DMS53 treated with DMSO at 0.1 percent for 48 hours (cell line): ENCODE measurements around the gene ADCY1.

Source experiments
- DNase-seq: peaks from one replicate; lab custom pipeline; 2025; ENCODE audit not compliant: unreplicated experiment; lab: John Stamatoyannopoulos, UW

Gene ADCY1

DNA sequence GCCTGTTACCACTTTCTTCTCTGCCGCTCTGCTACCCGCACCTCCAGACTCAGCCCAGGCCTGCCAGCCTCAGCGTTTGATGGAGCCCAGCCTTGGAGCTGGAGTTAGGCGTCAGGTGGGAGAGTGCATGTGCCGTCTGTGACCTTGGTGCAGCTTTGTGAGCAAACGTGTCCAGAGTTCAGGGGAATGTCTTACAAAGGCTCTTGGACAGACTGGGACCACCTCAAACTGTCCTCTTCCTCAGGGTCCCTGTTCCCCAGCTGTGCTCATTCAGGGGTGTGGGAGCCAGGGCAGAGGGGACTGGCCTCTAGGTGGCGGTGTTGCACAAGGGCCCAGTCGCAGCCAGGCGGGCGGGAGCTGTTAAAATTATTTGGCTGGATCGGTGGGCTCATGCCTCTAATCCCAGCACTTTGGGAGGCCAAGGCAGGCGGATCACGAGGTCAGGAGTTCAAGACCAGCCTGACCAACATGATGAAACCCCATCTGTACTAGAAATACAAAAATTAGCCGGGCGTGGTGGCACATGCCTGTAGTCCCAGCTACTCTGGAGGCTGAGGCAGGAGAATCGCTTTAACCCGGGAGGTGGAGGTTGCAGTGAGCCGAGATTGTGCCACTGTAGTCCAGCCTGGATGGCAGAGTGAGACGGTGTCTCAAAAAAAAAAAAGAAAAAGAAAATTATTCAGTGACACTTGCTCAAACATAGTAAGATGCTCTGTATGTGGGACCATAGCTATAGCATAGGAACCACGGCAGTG, 89.2 kb downstream of the ADCY1 start:
- peak; percentile 4 for DNase-seq

DNA sequence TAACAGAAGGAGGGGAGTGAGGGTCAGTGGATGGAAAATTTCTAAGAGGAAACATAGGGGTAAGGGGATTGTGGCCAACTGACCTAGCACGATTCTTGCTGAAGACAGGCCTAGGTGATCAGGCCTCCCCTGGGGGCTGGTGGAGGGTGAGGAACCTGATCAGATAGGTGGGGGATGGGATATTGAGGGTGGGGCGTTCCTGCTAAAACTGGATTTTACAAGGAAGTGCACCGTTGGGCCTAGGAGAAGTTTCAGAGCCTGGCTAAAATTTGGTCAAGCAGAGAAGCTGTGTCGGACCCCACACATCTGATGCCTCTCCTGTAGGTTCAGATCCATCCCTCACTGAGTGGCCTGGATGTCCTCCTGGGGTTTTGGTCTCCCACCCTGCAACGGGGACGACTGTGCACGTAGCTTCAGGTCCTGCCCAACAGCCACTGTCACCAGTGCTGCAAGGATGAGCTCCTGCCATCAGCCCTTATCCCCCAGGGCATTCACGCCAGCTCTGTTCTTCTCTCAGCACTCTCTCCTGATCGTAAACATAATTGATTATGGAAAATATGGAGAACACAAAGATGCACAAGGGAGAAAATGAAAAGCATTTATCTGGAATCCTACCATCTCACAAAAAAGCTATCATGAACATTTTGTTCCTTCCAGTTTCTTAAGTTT, 89.9 kb downstream of the ADCY1 start:
- no peak for DNase-seq

DNA sequence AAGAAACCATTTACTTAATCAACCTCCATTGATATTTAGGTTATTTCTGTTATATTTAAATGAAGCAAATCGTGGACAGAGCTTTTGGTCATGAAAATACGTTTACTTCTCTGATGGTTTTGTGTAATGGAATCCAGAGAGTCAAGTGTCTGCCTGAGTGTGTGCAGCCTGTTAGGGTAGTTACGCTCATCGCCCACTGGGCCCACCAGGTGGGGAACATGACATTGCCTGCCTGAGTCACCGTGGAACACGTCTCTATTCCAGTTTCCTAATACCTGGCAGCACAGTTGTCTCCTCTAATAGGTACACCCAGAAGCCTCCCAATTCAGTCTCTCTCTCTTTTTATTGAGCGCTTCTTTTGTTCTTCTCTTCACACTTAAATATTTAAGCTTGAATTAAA, 91.0 kb downstream of the ADCY1 start:
- no peak for DNase-seq

DNA sequence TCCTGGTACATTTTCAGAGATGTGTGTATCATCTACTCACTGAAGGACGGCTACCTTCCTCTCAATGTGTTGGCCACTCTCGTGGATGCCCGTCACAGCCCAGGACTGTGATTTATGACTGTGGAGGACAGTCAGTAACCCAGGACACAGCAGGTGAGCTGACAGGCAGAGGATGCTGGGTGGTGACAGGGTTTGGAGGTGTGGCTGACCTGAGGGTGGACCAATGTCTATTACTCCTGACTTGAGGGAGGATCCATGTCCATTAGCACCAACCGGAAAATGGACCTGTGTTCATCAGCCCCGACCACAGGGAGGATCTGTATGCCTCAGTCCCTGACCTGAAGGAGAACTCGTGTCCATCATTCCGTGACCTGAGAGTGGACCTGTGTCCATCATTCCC, 96.1 kb downstream of the ADCY1 start:
- DNase-seq: no peak

DNA sequence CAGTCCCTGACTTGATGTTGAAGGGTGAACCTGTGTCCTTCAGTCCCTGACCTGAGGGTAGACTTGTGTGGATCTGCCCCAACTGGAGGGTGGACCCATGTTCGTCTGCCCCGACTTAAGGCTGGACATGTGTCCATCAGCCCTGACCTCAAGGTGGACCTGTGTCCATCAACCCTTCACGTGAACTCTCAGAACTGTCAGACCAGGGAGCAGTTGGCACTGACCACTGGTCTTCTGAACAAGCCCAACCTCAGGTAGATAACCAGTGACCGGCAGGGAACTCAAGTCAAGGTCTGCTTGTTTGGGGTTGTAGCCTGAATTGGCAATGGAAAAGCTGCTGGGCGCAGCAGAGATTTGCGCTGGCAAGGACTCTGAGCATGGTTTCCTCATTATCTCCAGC, 96.5 kb downstream of the ADCY1 start:
- no peak for DNase-seq

DNA sequence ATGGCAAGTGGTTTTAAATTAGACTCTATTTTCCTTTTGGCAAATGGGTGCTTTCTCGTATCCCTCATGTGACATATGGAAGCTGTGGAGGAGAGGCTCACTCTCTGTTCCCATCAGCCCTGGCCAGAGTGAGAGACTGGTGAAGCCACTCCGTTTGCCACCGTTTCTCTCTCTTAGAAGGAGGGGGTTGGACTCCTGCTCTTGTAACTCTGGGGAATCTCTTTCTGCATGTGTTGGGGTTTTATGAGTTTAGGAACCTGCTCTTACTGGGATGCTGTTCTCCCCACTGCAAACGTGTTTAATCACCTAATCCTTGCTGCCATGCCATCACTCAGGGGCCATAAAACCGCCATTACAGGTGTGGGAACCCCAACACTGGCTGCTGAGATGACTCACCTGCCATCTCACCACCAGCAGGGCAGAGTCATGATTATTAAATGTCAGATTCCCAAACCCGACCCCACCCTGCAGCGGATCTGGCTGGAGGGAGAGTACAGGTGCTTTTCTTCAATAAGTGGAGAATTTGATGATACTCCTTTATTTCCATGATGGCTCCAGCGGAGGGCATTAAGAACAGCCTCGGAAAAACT, 103.2 kb downstream of the ADCY1 start:
- DNase-seq: no peak

DNA sequence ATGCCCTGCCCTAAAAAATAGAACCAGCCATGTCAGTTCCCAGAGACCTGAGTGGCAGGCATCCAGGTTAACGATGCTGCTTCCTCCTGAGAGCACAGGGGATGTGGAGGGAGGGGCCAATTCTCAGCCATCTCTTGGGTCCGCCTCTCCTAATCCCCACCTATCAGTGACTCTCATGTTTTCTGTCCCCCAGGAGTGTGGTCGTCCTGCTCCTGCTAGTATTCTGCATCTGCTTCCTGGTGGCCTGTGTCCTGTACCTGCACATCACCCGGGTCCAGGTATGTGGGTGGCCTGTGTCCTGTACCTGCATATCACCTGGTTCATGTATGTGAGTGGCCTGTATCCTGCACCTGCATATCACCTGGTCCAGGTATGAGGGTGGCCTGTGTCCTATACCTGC, 105.3 kb downstream of the ADCY1 start:
- DNase-seq: no peak

DNA sequence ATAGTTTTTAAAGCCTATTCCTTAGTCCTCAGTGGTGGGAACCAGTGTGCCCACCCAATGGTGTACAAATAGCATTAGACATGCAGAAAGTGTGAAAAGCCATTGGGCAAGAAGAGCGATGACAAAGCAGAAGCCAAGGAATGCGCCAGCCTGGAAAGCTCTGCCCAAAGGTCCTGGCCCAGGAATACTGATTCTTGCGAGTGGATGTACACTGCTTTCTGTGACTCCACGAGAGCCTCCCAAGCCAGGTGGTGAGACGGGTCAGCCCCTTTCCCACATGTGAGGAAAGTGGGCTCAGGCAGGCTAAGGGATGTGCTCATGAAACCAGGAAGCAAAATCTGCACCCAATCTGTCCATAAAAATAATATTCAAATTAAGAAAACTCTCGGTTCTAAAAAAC, 106.6 kb downstream of the ADCY1 start:
- no peak for DNase-seq

DNA sequence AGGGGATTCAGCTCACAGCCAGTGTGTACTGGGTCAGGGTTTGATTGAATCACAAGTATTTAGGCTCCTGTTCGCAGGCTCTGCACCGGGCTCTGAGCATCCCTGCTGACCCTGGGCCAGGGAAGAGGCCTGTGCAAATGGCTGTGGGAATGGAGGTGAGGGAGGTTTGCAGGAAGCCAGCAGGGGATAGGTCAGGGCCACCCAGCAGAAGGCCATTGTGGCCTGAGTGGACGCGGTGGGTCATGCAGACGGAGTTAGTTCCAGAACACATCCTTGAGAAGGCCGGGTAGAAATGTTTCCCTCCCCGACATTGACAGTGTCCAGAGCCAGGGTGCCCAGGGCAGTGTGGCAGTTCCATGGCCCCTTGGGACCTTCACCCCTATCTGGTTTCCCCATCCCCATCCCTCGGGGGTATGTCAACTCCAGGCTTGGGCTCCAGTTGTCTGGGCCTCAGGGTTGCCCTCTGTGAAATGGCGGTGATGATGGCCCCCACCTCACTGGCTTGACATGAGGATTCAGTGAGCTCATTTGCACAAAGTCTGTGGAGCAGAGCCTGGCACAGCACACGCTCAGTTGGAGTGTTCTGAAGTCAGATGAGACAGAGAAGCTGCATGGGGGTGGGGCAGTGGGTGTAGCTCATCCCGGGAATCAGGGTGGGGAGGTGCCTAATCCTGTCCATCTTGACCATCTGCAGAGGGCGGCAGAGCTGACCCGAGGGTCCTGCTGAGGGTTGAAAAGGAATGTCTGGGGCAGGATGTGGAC, 107.6 kb downstream of the ADCY1 start:
- DNase-seq: no peak

DNA sequence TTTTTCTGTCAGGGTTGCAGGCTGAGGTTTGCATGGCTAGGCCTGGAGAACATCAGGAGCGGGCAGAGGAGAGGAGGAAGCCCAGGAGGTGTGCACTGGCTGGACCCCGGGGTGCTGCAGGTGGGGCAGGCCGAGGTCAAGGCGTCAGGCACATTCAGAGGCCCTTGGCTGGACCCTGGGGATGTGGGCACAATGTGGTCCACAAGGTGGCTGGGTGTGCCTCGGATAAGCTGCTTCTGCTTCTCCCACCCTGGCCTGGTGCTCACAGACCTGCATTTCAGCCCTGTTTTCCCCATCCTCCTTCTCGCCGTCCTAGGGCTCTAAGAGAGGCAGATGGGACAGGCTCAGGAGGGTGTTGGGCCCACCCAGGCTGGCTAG, 108.2 kb downstream of the ADCY1 start:
- no peak for DNase-seq

DNA sequence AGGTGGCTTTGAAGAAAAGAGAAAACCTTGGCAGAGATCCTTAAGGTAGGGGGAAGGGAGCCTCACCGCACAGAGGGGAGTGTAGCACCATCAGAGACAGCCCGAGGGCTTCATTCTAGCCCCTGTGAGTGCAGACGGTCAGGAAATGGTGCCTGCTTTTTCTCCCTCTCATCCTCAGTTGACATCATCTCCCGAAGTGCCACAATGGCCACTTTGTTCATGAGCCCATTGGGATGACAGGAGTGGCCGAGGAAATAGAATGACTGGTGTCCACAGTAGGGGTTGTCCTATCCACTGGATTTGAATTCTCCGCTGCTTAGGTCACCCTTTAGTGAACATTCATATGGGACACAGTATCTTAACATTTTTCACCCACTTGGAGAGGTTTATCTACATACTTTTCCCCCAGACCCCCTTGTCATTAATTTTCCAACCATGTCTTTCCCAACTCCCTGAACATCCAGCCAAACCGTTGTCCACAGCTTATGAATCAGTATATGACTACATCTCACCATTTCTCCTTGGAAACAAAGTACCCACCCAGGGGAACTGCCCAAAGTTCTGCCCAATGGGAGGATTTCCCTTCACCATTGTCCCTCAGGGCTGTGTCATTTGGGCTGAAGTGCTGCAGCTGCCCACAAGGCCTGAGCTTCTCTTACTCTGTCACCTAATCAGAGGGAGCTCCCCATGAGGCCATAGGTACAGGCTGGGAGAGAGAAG, 108.8 kb downstream of the ADCY1 start:
- no peak for DNase-seq

DNA sequence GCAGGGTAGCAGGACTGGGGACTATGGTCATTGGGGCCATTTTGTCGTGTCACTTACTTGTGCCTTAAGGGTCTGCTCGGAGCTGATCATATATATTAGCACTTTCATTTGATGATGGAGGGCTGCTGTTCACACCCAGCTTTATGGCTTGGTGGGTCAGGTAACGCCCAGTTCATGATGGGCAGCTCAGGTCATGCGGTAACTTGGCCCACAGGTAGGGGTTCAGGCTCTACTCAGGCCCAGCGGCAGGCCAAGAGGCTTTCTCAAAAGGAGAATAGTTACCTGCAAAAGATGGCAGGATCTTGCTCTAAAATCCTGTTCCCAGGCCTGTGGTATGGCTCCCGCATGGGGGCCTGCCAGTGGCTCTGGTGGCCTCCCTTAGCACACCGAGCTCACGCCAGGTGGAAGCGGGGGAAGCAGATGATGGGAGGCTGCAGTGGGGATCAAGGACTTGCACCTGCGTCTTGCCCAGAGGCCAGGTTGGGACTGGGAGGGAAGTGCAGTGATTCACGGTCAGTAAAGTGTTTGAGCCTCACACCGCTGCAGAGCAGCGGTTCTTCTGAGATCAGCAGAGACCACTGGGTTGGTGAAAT, 109.5 kb downstream of the ADCY1 start:
- no peak for DNase-seq

DNA sequence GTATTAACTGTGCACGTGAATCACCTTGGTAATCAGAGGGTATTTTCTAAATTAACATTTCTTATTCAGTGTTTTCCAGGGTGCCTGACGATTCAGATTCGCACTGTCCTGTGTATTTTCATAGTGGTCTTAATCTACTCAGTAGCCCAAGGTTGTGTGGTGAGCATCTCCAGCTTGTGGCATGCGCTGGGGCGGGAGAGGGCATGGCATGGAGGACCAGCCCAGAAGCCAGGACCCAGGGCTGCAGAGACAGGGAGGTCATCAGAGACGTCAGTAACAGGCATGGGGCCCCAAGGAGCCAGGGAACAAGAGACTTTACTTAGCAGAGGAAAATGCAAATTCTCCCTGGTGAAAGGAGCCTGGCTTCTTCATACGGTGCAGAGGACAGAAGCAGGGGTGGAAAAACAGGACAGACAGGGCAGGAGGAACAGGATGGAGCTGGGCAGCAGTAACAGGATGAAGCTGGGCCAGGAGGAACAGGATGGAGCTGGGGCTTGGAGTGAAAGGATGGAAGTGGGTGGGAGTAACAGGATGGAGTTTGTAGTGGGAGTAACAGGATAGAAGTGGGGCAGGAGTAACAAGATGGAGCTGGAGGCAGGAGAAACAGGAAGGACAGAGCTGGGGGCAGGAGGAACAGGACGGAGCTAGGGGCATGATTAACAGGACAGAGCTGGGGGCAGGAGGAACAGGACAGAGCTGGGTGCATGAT, 110.9 kb downstream of the ADCY1 start:
- no peak for DNase-seq

DNA sequence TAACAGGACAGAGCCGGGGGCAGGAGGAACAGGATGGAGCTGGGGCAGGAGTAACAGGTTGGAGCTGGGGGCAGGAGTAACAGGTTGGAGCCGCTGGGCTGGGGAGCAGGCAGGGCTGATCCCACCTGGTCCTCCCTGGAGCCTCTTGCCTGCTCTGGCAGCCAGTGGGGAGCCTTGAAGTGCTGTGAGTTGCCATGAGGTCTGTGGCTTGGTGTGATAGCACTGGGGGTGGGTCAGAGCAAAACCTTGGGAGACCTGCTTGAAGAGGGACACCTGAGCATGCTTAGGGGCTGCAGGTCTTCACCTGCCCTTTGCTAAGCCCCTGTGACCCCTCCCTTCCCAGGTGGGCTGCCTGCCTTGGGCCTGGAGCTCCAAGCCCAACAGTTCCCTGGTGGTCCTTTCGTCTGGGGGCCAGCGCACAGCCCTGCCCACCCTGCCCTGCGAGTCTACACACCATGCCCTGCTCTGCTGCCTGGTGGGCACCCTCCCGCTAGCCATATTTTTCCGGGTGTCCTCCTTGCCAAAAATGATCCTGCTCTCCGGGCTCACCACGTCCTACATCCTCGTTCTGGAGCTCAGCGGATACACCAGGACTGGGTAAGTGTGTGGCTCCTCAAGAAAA, 111.6 kb downstream of the ADCY1 start:
- no peak for DNase-seq

DNA sequence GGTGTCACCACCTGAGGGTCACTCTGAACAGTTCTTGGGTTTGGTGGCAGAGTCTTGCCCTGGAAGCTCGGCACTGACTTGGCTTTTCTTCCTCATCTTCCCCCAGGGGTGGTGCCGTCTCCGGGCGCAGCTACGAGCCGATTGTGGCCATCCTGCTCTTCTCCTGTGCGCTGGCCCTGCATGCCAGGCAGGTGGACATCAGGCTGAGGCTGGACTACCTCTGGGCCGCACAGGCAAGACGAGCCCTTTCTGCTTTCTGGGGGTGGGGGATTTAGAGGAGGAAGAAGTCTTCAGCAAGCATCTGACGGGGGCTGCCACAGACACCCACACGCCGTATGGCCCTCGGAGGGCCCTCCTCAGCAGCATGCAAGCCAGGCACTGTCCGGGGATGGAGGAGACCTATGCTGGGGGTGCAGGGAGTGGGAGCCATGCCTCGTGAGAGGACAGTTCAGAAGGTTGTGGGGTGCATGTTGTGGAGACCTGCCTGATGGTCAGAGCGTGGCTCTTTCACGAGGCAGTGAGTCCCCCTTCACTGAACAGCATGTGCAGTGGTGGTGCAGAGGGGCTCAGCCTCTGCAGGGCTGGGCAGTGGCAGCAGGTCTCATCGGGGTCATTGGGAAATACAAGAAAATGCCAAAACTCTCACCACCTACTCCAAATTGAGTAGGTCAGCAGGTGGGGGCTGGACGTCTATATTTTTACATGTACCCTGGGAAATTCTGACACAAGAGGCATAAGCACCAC, 112.4 kb downstream of the ADCY1 start:
- DNase-seq: no peak

DNA sequence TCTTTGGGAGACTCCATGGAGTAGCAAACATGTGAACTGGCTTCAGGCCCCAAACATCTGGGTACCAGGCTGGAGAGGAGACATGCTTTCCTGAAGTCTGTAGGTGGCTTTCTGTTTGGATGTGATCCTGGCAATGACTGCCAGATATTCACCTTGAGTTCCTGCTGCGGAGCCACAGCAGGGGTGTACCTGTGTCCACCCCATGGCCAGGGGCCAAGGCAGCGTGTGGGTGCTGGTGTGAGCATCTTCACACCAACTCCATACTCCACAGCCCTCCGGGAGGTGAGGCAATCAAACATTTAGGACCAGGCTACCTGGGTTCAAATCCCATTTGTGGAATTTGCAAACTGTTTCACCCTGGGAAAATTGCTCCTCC, 113.0 kb downstream of the ADCY1 start:
- DNase-seq: no peak

DNA sequence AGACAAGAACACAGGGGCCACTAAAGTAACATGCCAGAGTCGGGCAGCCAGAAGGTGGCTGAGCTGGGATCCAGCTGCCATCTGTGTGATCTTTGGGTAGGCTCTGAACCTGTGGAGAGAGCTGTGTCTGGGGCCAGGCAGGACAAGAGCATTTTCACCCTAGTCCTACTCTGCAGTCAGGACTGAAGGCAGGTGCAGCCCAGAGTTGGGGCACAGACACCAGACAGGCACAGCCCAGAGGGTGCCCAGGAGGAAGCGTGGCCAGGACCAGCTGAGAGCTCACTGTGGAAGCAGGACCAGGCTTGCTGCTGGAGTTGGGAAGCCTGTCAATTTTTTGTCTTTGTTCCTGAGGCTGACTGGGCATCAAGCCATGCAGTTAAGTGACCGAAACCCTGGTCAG, 113.6 kb downstream of the ADCY1 start:
- DNase-seq: no peak

DNA sequence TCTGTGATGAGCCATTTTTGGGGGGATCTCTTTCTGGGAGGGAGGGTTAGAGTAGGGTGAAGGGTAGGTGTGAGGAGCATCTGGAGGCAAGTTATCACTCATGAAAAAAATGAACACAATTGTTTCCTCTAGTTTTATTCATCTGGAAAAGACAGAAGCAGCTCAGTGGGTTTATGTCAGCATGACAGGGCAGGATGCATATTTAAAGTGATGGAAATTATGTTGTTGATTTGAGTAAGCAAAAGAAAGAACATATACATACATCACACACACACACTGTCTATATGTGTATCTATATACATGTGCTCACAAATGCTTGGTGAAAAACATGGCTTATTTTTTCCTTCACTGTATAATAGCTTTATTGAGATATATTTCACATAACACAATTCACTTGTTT, 114.2 kb downstream of the ADCY1 start:
- no peak for DNase-seq
